Mesenchymal stem cell (in vitro differentiated cells and primary cell): Measurements from ENCODE around the gene NMRK1.

Source experiments
- DNase-seq: peaks from one replicate; pipeline ENCODE4 v3.0.0-alpha.2; 2013
- H2AFZ ChIP-seq: one replicate; pipeline ENCODE4 v1.6.1; 2013; ENCODE audit warnings: low read depth, mild to moderate bottlenecking, control low read depth, inconsistent platforms, low read length, moderate library complexity
- H2AK5ac ChIP-seq: 2 replicates; pipeline ENCODE4 v1.6.1; 2013; ENCODE audit warnings: low read length, moderate library complexity, mild to moderate bottlenecking, inconsistent platforms; ENCODE audit not compliant: severe bottlenecking
- H2BK120ac ChIP-seq: one replicate; pipeline ENCODE4 v1.6.1; 2013; ENCODE audit warnings: low read depth, mild to moderate bottlenecking, inconsistent platforms, low read length, moderate library complexity
- H2BK12ac ChIP-seq, 2 experiments: one replicate each; pipeline ENCODE4 v1.6.1; 2013; ENCODE audit warnings: inconsistent platforms in 2 of 2, low read length in 2 of 2, mild to moderate bottlenecking in 2 of 2, moderate library complexity in 2 of 2, control low read depth in 1 of 2
- H2BK15ac ChIP-seq: one replicate; pipeline ENCODE4 v1.6.1; 2013; ENCODE audit warnings: mild to moderate bottlenecking, low read depth, inconsistent platforms; ENCODE audit not compliant: poor library complexity, severe bottlenecking
- H2BK5ac ChIP-seq: 2 replicates; pipeline ENCODE4 v1.6.1; 2013; ENCODE audit warnings: low read depth, mild to moderate bottlenecking, low read length, control low read depth, inconsistent platforms; ENCODE audit not compliant: poor library complexity, severe bottlenecking
- H3K14ac ChIP-seq, 2 experiments: one replicate each; pipeline ENCODE4 v1.6.1; 2013; ENCODE audit warnings: inconsistent platforms in 2 of 2, low read length in 2 of 2, control low read depth in 1 of 2, mild to moderate bottlenecking in 1 of 2, moderate library complexity in 1 of 2
- H3K18ac ChIP-seq, 2 experiments: one replicate each; pipeline ENCODE4 v1.6.1; 2013; ENCODE audit warnings: inconsistent platforms in 2 of 2, low read length in 2 of 2, control low read depth in 1 of 2, low read depth in 1 of 2, mild to moderate bottlenecking in 1 of 2
- H3K23ac ChIP-seq, 2 experiments: one replicate each; pipeline ENCODE4 v1.6.1; 2013; ENCODE audit warnings: inconsistent platforms in 2 of 2, low read length in 2 of 2, mild to moderate bottlenecking in 2 of 2, moderate library complexity in 2 of 2, control low read depth in 1 of 2
- H3K27ac ChIP-seq: 2 replicates; pipeline ENCODE4 v1.5.1; 2013; ENCODE audit warnings: mild to moderate bottlenecking, moderate library complexity, low read length, control low read depth, inconsistent platforms; ENCODE audit not compliant: poor library complexity, severe bottlenecking
- H3K27me3 ChIP-seq, 2 experiments: 2 replicates each; pipeline versions ENCODE4 v1.6.1 to v1.7.0; 2013; ENCODE audit warnings: low read length in 2 of 2, mild to moderate bottlenecking in 2 of 2, moderate library complexity in 2 of 2, control low read depth in 1 of 2, inconsistent platforms in 1 of 2; ENCODE audit not compliant: control insufficient read depth in 1 of 2, insufficient read depth in 1 of 2
- H3K36me3 ChIP-seq, 2 experiments: 2 replicates each; pipeline versions ENCODE4 v1.6.1 to v1.7.0; 2013; ENCODE audit warnings: low read length in 2 of 2, control low read depth in 1 of 2, inconsistent platforms in 1 of 2, low read depth in 1 of 2, mild to moderate bottlenecking in 1 of 2; ENCODE audit not compliant: insufficient read depth in 2 of 2, control insufficient read depth in 1 of 2
- H3K4ac ChIP-seq, 2 experiments: one replicate each; pipeline ENCODE4 v1.6.1; 2013; ENCODE audit warnings: inconsistent platforms in 2 of 2, low read length in 2 of 2, mild to moderate bottlenecking in 2 of 2, moderate library complexity in 2 of 2, control low read depth in 1 of 2, low read depth in 1 of 2
- H3K4me1 ChIP-seq: 2 replicates; pipeline ENCODE4 v1.6.1; 2013; ENCODE audit warnings: low read depth, low read length, control low read depth; ENCODE audit not compliant: control insufficient read depth, insufficient read depth
- H3K4me2 ChIP-seq: 2 replicates; pipeline ENCODE4 v1.6.1; 2013; ENCODE audit warnings: low read length, mild to moderate bottlenecking, inconsistent platforms; ENCODE audit not compliant: poor library complexity, severe bottlenecking
- H3K4me3 ChIP-seq, 2 experiments: 2 replicates each; pipeline versions ENCODE4 v1.5.1 to v1.7.0; 2013; ENCODE audit warnings: low read length in 2 of 2, mild to moderate bottlenecking in 2 of 2, control low read depth in 1 of 2, low read depth in 1 of 2; ENCODE audit not compliant: insufficient read depth in 1 of 2
- H3K79me1 ChIP-seq: replicated peaks from 2 replicates; pipeline ENCODE4 v1.6.1; 2013; ENCODE audit warnings: mild to moderate bottlenecking, control low read depth, low read length, inconsistent platforms; ENCODE audit not compliant: poor library complexity, severe bottlenecking
- H3K9ac ChIP-seq: 2 replicates; pipeline ENCODE4 v1.7.0; 2013; ENCODE audit warnings: mild to moderate bottlenecking, low read length, moderate library complexity
- H3K9me3 ChIP-seq: 2 replicates; pipeline ENCODE4 v1.7.0; 2013; ENCODE audit warnings: mild to moderate bottlenecking, low read length; ENCODE audit not compliant: control insufficient read depth
- H4K8ac ChIP-seq: one replicate; pipeline ENCODE4 v1.6.1; 2013; ENCODE audit warnings: inconsistent platforms, mild to moderate bottlenecking, low read length, moderate library complexity
- H4K91ac ChIP-seq: one replicate; pipeline ENCODE4 v1.6.1; 2013; ENCODE audit warnings: mild to moderate bottlenecking, low read length, inconsistent platforms
- WGBS: methylation state at CpG from one replicate; pipeline ENCODE4 v1.1.7; 2013; ENCODE audit warnings: mixed read lengths; 5-methylcytosine and 5-hydroxymethylcytosine counted together

Gene NMRK1

GRCh38 chr9:75123696-75124095 is 35.7 kb upstream of the NMRK1 start:
- Histone ChIP-seq H2AFZ (no peak overlapping the region), H3K27me3 (no peaks in the 10 kb centered on the region), H3K14ac (no peak overlapping the region), H2BK12ac (no peak overlapping the region), H3K4ac (no peak overlapping the region), H3K4me1 (no peaks in the 10 kb centered on the region), H3K9me3 (no peaks in the 10 kb centered on the region), H3K18ac (no peak overlapping the region), H2BK5ac (no peak overlapping the region), H3K4me2 (no peak overlapping the region), H2BK15ac (no peak overlapping the region), H3K23ac (no peak overlapping the region), H4K91ac (no peak overlapping the region), H3K36me3 (peaks cover 6 to 28% of the 10 kb centered on the region in 2 experiments), H4K8ac (no peak overlapping the region), H3K4me3 (no peak overlapping the region), H3K27ac (no peak overlapping the region), H3K9ac (no peak overlapping the region), H3K79me1 (peaks cover 21% of the 10 kb centered on the region), H2BK120ac (no peak overlapping the region), H2AK5ac (no peak overlapping the region)
- no peak for DNase-seq
- WGBS = 95% methylated on average over 9 of the region's 10 CpGs

GRCh38 chr9:75121914-75122558 is 34.1 kb upstream of the NMRK1 start:
- Histone ChIP-seq H3K4me2 (no peak overlapping the region), H2BK5ac (no peak overlapping the region), H2AK5ac (no peak overlapping the region), H3K36me3 (peaks cover 6 to 37% of the 10 kb centered on the region in 2 experiments), H3K27ac (no peak overlapping the region), H3K79me1 (peaks cover 25% of the 10 kb centered on the region), H3K18ac (no peak overlapping the region), H2AFZ (no peak overlapping the region), H3K4ac (no peak overlapping the region), H2BK120ac (no peak overlapping the region), H3K9me3 (no peaks in the 10 kb centered on the region), H4K91ac (no peak overlapping the region), H4K8ac (no peak overlapping the region), H3K14ac (no peak overlapping the region), H3K9ac (no peak overlapping the region), H2BK12ac (no peak overlapping the region), H3K4me1 (no peaks in the 10 kb centered on the region), H2BK15ac (no peak overlapping the region), H3K23ac (no peak overlapping the region), H3K4me3 (no peak overlapping the region), H3K27me3 (no peaks in the 10 kb centered on the region)
- 64% methylated on average over 5 of the region's 5 CpGs for WGBS
- DNase-seq = no peak

- H3K79me1 ChIP-seq = peaks cover 26% of the 10 kb centered on the region
- no peak overlapping the region for H2BK120ac ChIP-seq
- no peak overlapping the region for H3K18ac ChIP-seq
- no peak overlapping the region for H3K4me2 ChIP-seq
- H4K8ac ChIP-seq = no peak overlapping the region
- H3K4ac ChIP-seq = no peak overlapping the region
- H3K23ac ChIP-seq = no peak overlapping the region
- H2BK15ac ChIP-seq = no peak overlapping the region
- no peak overlapping the region for H3K4me3 ChIP-seq
- DNase-seq = no peak
- no peak overlapping the region for H2BK12ac ChIP-seq
- no peak overlapping the region for H2BK5ac ChIP-seq
- H2AFZ ChIP-seq = no peak overlapping the region
- peaks cover 6 to 37% of the 10 kb centered on the region in 2 experiments for H3K36me3 ChIP-seq
- 89% methylated on average over 4 of the region's 4 CpGs for WGBS
- no peaks in the 10 kb centered on the region for H3K27me3 ChIP-seq
- H2AK5ac ChIP-seq = no peak overlapping the region
- H3K9ac ChIP-seq = no peak overlapping the region
- no peaks in the 10 kb centered on the region for H3K9me3 ChIP-seq
- no peak overlapping the region for H3K27ac ChIP-seq
- H4K91ac ChIP-seq = no peak overlapping the region
- no peak overlapping the region for H3K14ac ChIP-seq
- no peaks in the 10 kb centered on the region for H3K4me1 ChIP-seq
Observed at GRCh38 chr9:75120686-75121085, 32.7 kb upstream of the NMRK1 start.

- no peak overlapping the region for H2BK12ac ChIP-seq
- H3K4me1 ChIP-seq = no peaks in the 10 kb centered on the region
- no peak overlapping the region for H3K18ac ChIP-seq
- H2BK15ac ChIP-seq = no peak overlapping the region
- H3K4me3 ChIP-seq = no peak overlapping the region
- H2BK5ac ChIP-seq = no peak overlapping the region
- H3K79me1 ChIP-seq = peaks cover 30% of the 10 kb centered on the region
- no peak overlapping the region for H2BK120ac ChIP-seq
- no peak overlapping the region for H3K27ac ChIP-seq
- H3K27me3 ChIP-seq = no peaks in the 10 kb centered on the region
- no peak overlapping the region for H3K23ac ChIP-seq
- WGBS = 97% methylated on average over 1 of the region's 1 CpG
- no peak overlapping the region for H3K4me2 ChIP-seq
- H4K91ac ChIP-seq = no peak overlapping the region
- no peak for DNase-seq
- no peak overlapping the region for H2AFZ ChIP-seq
- no peak overlapping the region for H3K9ac ChIP-seq
- H3K14ac ChIP-seq = no peak overlapping the region
- H2AK5ac ChIP-seq = no peak overlapping the region
- H3K36me3 ChIP-seq = peaks cover 6 to 37% of the 10 kb centered on the region in 2 experiments
- H3K9me3 ChIP-seq = no peaks in the 10 kb centered on the region
- no peak overlapping the region for H3K4ac ChIP-seq
- no peak overlapping the region for H4K8ac ChIP-seq
Observed at GRCh38 chr9:75117564-75117963, 29.6 kb upstream of the NMRK1 start.
